Measurements from ENCODE around the gene APBA2. TPM values are rescaled to one million over a fixed set of nuclear protein-coding genes. Genes with fewer than 3 reads are reported as not detected.

APBA2 gene
- total RNA-seq, 4 donors from 2014 or later = 7.2 to 33.8 (median 8.8) TPM

DNA sequence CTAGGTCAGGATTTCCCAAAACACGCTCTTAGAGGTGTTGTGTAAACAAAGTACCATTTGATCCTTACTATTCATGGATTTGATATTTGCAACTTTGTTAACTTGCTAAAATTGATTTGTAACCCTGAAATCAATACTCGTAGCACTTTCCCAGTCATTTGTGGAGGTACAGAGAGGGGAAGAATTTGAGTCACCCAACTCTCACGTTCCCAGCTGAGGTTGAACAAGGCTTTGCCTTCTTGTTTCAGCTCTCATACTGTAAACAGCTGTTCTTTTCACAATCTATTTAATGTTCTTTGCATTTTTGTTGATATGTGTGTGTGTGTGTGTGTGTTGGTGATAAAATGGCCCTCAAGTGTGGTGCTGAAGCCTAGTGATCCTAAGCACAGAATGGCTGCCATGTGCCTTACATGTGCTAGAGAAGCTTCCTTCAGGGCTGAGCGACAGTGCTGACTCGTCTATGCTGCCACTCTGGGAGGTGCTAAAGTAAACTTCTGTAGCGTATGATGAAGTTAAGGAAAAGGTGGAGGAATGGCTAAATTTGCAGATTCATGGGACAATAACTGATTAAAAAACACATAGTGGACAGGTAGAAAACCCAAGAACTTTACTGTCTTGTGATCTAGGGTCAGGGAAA lies 173.2 kb downstream of the APBA2 start:
- Histone ChIP-seq H3K9me3 (no peaks in the 10 kb centered on the region), H3K4me1 (no peaks in the 10 kb centered on the region), H3K4me3 (no peak overlapping the region), H3K36me3 (no peaks in the 10 kb centered on the region), H3K27me3 (no peaks in the 10 kb centered on the region), H3K27ac (no peak overlapping the region)
- DNase-seq = no peak
- TF ChIP-seq POLR2A (IDR thresholded peaks at IDR 0.05) = no peak
- TF ChIP-seq, protein P1, sequence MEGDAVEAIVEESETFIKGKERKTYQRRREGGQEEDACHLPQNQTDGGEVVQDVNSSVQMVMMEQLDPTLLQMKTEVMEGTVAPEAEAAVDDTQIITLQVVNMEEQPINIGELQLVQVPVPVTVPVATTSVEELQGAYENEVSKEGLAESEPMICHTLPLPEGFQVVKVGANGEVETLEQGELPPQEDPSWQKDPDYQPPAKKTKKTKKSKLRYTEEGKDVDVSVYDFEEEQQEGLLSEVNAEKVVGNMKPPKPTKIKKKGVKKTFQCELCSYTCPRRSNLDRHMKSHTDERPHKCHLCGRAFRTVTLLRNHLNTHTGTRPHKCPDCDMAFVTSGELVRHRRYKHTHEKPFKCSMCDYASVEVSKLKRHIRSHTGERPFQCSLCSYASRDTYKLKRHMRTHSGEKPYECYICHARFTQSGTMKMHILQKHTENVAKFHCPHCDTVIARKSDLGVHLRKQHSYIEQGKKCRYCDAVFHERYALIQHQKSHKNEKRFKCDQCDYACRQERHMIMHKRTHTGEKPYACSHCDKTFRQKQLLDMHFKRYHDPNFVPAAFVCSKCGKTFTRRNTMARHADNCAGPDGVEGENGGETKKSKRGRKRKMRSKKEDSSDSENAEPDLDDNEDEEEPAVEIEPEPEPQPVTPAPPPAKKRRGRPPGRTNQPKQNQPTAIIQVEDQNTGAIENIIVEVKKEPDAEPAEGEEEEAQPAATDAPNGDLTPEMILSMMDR (IDR thresholded peaks at IDR 0.05) = no peak

DNA sequence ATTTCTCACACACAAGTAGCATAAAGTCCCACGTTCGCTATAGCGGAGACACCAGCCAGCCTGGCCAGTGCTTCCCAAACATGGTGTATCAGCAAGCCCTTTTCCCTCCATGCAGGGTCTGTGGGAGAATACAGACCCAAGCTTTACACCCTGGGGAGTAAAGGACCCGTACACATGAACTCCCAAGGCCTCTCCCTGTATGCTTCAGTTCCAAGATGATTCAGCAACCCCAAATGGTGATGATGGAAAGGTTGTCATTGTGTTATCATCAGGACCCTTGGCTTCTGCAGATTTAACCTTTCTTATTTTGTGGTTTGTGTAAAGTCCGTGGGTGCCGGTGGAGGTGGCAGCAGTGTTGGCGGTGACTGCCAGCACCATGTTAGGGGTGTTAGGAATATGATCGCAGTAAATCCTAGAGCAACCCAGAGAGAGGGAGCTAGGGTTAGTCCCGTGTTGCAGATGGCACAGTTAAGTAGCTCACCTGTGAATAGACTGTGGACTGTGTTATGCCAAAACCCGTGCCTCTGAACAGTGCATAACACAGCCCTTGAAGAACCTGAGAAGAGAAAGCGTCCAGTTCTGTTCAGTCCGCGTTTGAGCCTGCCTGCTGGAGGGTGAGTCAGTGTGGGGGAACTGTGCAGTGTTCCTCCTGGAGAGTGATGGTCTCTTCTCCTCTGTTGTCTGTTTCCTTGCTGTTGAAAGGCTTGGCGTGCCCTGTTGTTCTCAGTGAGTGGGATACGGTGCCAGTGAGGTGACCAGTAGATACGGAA lies 174.3 kb downstream of the APBA2 start:
- Histone ChIP-seq H3K36me3 (no peaks in the 10 kb centered on the region), H3K27me3 (no peaks in the 10 kb centered on the region), H3K4me3 (no peak overlapping the region), H3K4me1 (no peaks in the 10 kb centered on the region), H3K9me3 (no peaks in the 10 kb centered on the region), H3K27ac (no peak overlapping the region)
- no peak for TF ChIP-seq POLR2A (IDR thresholded peaks at IDR 0.05)
- TF ChIP-seq, protein P1 (IDR thresholded peaks at IDR 0.05) = no peak
- DNase-seq = no peak

DNA sequence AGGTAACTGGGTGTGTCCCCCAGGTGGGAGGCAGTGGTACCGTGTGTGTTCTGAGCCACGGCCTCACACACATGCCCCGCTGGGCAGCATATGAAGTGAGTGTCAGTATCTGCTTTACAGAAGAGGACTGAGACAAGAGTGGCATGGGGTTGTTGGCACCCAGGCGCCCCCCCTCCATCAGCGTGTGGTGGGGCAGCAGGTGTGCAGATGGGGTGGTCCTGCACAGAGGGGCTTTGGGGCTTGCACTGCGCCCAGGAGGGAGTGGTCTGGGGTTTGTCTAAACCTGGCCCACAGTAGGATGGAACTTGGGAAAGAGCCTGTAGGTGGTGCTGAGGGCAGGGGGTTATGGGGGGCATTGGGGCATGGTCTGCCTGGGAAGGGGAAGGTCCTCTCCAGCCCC lies 176.0 kb downstream of the APBA2 start:
- no peak for TF ChIP-seq POLR2A (IDR thresholded peaks at IDR 0.05)
- TF ChIP-seq, protein P1 (IDR thresholded peaks at IDR 0.05) = no peak
- H3K36me3 ChIP-seq = no peaks in the 10 kb centered on the region

DNA sequence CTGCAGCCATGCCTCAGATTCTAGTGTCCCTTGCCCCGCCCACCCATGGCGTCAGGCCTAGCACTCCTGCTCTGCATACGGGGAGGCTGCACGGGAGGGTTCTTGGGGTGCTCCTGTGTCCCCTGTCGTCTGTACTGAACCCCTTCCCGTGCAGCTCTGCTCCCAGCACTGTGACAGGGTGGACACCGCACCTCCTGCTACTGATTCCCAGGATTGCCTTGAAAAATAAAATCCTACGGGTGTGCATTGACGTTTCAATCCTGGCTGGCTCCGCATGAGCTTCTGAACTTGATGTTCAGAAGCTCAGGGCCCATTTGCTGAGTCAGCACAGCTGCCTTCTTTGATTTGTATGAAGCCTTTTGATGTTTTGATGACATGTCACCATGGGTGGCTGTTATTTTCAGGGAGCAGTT lies 176.4 kb downstream of the APBA2 start:
- no peak for DNase-seq
- H3K27me3 ChIP-seq = no peaks in the 10 kb centered on the region
- no peaks in the 10 kb centered on the region for H3K36me3 ChIP-seq
- H3K4me1 ChIP-seq = no peaks in the 10 kb centered on the region
- TF ChIP-seq, protein P1 (IDR thresholded peaks at IDR 0.05) = no peak
- no peak for TF ChIP-seq POLR2A (IDR thresholded peaks at IDR 0.05)
- no peaks in the 10 kb centered on the region for H3K9me3 ChIP-seq
- H3K27ac ChIP-seq = no peak overlapping the region
- no peak overlapping the region for H3K4me3 ChIP-seq

More for the DNA sequence above, 176.0 kb downstream of the APBA2 start:
- H3K4me1 ChIP-seq = no peaks in the 10 kb centered on the region
- no peak for DNase-seq
- no peak overlapping the region for H3K27ac ChIP-seq
- H3K9me3 ChIP-seq = no peaks in the 10 kb centered on the region
- no peaks in the 10 kb centered on the region for H3K27me3 ChIP-seq
- no peak overlapping the region for H3K4me3 ChIP-seq

DNA sequence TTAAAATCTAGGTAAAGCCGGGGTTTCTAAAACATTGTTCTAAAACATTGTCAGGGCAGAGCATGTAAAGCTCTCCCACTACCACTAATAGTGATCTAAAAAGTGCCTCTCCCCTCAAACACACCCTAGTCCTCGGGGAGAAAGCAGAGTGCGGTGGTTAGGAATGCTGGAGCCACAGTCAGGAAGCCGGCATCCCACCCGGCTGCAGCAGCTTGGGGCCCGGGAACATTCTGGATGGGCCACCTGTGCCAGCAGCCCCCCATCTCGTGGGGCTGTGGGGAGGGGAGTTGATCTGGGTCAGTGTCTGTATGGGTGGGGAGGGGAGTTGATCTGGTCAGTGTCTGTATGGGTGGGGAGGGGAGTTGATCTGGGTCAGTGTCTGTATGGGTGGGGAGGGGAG lies 176.9 kb downstream of the APBA2 start:
- Histone ChIP-seq H3K9me3 (no peaks in the 10 kb centered on the region), H3K27ac (no peak overlapping the region), H3K4me1 (no peaks in the 10 kb centered on the region), H3K4me3 (no peak overlapping the region), H3K27me3 (no peaks in the 10 kb centered on the region), H3K36me3 (no peaks in the 10 kb centered on the region)
- DNase-seq = no peak
- TF ChIP-seq, protein P1 (IDR thresholded peaks at IDR 0.05) = no peak
- TF ChIP-seq POLR2A (IDR thresholded peaks at IDR 0.05) = no peak
